GM18507 (cell line): ENCODE results near the gene CERCAM.
"Not testable (repeated sequence)": the region's sequence is repeated elsewhere in the genome, so short reads cannot be mapped to it uniquely, and the experiment has no call there.

Experiments used
- DNase-seq: peaks from one replicate; pipeline ENCODE4 v3.0.0; 2011; ENCODE audit warnings: low read depth; ENCODE audit not compliant: insufficient read length; ENCODE audit errors: extremely low spot score
- FAIRE-seq: peaks from 2 replicates; lab custom pipeline; 2011; peaks lifted over from hg19 to GRCh38; lab: Jason Lieb, UNC

Gene CERCAM

GRCh38 chr9:128392302-128393144 lies 28.1 kb upstream of the CERCAM start:
- FAIRE-seq (no peak), DNase-seq (no peak)

- DNase-seq (no peak), FAIRE-seq (no peak)
Measured at GRCh38 chr9:128393145-128393775, 27.4 kb upstream of the CERCAM start.

- FAIRE-seq (no peak), DNase-seq (no peak)
Measured at GRCh38 chr9:128393970-128394369, 26.7 kb upstream of the CERCAM start.

DNA sequence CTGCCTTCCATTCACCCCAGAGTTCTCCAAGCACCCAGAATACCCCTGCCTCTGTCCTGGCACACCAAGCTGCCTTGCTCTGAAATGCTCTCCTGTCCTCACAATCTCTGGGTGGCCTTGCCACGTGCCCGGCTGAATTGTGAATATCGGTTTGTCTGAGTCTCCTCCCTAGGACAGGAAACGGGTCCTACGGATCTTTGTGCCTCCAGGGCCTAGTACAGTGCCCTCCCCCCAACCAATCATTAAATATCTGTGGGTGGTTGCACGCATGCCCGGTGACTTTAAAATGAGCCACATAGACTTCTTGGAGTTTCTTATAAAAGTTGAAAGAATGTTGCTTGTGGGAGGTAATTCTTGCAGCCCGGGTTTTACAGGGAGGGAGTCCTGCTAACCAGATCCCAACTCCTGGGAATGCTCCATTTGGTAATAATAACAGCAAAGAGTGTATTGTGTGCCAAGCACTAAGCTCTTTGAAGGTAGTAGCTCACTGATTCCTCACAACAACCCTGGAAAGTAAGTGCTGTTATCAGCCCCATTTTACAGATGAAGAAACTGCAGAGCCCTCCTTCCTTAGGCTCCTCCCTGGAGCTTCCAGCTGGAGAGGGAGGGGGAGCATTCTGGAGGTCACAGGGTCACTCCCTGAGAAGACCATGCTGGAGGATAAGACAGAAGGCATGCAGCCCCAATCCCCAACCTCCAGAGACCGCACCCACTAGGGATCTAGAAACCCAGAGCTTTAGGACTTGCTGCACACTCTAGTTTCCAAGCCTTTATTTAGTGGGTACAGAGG lies 26.1 kb upstream of the CERCAM start:
- FAIRE-seq (no peak), DNase-seq (no peak)

GRCh38 chr9:128396970-128397613 lies 23.6 kb upstream of the CERCAM start:
- DNase-seq (no peak), FAIRE-seq (no peak)

- DNase-seq (no peak), FAIRE-seq (no peak)
Measured at GRCh38 chr9:128397831-128398230, 22.8 kb upstream of the CERCAM start.

DNA sequence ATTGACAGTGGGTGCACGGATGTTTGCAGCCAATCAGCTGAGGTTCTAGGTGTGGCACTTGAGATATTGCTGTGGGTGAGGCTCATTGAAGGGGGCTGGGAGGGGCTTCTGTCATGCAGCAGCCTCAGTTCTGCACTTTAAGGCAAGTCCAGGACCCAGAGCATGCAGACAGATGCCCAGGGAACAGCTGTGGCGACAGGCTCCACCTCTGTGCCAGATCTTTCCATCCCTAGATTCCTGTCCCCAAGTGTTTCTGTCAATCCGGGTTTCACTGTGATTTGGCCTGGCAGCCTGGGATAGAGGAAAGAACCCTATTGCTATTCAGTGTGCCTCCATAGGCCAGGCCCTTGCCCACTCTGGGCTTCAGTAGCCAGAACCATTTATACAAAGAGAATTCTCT lies 20.8 kb upstream of the CERCAM start:
- no peak for FAIRE-seq
- no peak for DNase-seq

DNA sequence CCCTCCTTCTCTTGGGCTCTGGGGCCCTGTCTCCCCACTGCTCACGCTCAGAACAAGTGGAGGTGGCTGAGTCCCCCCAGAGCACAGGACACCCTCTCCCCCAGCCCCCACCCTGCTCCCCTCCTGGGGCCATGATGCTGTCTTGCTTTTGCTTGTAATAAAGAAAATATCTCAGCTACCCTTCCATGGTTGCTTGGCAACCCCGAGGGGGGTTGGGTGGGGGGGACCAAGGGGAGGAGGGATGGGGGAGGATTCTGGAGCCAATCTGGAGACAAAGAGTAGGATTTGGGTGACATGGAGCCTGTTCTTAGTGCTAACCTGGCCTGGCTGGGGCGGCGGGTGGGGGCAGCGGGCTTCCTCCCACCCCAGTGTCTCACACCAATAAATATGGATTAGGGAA lies 16.1 kb upstream of the CERCAM start:
- FAIRE-seq, result no peak
- DNase-seq, result no peak

- DNase-seq (no peak), FAIRE-seq (no peak)
Measured at GRCh38 chr9:128405077-128405779, 15.4 kb upstream of the CERCAM start.

DNA sequence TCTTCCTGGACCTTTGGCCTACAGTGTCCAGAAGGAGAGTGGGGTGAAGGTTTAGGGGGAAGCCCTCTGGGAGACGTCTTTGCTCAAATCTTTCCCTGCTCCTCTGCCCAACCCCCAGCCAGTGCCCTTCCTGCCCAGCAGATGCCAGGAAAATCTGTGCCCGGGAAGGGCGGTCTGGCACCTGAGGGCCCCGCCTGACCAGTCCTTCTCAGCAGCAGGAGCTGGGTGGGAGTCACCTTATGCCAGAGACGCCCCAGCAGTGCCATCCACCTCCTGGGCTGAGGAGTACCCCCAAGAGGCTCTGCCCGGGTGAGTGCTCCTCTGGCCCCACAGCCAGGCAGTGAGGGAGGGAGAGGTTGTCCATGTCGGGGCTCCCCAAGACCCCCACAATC lies 14.9 kb upstream of the CERCAM start:
- FAIRE-seq (no peak), DNase-seq (no peak)

GRCh38 chr9:128406848-128407391 lies 13.7 kb upstream of the CERCAM start:
- DNase-seq (no peak), FAIRE-seq (no peak)

DNA sequence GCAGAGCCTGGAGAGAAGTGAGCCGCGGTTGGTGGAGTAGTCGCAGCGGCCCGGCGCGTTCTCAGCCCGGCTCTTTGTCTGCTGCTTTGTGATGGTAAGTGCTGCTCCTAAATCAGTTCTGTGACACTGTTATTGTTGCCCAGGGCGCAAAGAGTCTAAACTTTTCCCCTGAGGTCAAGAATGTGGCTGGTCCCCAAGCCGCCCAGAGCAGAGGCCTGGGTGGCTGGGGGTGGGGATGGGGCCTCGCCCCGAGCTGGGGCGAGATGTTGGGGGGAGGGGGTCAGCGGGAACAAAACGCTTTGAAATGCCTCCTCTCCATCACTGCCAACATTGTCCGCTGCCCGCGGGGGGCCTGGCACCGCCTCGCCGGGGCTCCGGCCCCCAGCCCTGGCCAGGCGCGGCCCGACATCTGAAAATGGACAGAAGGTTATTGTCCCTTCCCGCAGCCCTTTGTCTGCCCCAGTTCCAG lies 11.7 kb upstream of the CERCAM start:
- FAIRE-seq (no peak), DNase-seq (no peak)

DNA sequence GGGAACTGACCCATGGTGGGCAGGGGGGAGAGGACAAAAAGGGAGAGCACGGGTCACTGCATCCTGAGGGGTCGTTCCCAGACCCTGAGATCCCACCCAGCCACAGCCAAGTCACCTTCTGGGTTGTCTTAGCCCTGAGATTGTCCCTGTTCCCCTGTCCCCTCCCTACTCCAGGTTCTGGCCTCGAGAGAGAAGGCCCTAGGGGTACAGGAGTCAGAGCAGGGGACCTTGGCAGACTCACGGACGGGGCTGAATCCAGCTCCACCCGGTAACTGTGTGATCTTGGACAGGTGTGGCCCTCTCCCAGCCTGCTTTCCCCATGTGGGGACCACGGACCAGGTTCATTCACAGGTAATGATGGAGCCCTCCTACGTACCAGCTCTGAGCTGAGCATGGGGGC lies 11.2 kb upstream of the CERCAM start:
- FAIRE-seq, result no peak
- no peak for DNase-seq

DNA sequence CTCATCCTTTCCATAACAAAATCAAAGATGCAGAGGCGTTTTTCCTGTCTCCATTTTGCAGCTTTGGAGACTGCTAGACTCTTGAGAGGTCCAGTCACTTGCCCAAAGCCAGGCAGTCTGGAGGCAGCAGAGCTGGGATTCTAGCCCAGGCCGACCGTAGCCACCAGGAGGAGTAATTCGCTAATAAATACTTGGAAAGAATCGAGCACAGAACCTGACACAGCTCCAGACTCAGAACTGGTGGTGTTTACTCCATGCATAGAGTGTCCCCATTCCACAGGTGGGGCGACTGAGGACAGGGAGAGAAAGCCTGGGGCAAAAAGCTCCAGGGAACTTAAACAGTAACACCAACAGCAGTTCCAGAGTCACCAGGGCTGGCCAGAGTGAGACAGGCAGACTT lies 10.7 kb upstream of the CERCAM start:
- DNase-seq (no peak), FAIRE-seq (no peak)

DNA sequence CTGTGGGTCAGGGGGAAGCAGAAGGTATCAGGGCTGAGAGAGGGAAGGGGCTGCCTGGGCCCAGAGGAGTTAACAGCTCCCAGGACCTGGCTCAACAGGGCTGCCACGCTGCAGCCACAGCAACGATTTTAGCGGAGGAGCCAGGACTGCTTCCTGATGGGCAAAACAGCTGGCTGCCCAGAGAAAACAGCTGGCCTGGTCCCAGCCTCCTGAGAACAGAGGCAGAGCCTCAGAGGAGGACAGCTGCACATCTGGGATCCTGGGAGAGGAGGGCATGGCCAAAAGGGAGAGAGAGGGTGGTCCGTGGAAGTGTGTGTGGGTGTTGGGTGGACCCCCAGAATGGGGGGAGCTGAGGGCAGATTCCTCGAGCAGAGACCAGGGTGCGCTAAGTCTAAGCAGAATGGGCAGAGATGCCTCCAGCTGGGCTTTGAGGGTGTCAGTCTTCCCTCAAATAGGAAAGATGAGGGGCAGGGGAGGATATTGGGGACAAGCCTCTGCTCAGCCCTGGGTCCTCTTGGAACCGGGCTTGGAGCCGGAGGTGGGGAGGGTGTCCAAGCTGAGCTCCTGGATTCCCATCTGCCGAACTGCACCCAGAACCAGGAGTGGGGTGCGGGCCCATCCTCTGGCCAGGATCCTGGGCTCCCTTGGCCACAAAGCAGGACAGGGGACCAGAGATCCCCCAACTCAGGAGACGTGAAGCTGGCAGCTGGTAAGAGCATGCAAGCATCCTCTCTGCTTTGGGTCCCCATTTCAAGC lies 9.1 kb upstream of the CERCAM start:
- no peak for FAIRE-seq

DNA sequence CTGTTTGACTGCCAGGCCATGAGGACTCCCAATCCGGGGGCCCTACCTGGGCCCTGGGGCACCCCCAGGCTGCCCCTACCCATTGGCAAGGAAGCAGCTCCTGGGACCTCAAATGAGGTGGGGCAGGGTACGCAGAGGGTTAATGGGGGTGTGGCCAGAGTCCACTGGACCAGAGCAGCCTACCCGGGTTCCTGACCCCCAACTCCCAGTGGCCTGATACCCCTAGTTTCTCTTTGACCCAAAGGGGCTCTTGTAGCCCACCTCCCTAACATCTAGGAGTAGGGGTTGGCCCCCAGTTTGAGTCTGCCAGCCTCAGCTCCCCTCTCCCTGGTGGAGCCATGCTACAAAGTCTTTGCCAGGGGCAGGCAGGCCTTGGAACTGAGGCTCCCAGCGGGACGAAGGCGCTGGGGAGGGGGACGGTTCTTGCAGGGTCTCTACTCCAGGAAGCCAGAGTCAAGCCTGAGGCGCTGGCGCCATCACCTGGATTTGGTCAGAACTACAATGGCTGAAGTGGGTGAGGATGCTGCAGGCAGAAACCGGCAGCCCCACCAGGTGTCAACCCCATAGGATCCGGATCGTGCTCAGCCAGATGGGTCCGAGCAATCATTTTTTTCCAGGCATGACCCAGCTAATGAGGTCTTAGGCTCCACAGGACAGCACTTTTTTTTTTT lies 8.4 kb upstream of the CERCAM start:
- FAIRE-seq, result no peak
- DNase-seq, result no peak

More for the DNA sequence above, 9.1 kb upstream of the CERCAM start:
- DNase-seq, result no peak

- FAIRE-seq, DNase-seq: not testable (repeated sequence)
Measured at GRCh38 chr9:128413728-128414127, 6.9 kb upstream of the CERCAM start.

DNA sequence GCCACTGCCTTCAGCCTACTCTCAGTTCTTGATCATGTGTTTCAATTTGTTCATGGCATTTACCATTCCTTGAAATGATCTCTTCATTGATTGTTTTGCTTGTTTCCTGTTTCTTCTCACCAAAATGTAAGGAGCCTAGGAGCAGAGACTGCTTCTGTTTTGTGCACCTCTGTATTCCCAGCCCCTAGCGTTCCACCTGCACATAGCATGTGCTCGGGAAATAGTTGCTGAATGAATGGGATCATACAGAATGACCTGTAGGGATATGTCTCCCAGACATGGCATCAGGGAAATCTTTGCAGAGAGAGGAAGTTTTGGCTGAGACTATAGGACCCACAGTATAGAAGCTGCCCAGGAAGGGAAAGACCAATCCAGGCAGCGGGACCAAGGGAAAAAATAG lies 6.2 kb upstream of the CERCAM start:
- no peak for FAIRE-seq

More for the DNA sequence above, 6.2 kb upstream of the CERCAM start:
- no peak for DNase-seq
